Measurements from ENCODE around the gene KLF16. TPM values are rescaled to one million over a fixed set of nuclear protein-coding genes. Genes with fewer than 3 reads are reported as not detected.

Gene KLF16
- total RNA-seq, 1 donor = 6.9 TPM

DNA sequence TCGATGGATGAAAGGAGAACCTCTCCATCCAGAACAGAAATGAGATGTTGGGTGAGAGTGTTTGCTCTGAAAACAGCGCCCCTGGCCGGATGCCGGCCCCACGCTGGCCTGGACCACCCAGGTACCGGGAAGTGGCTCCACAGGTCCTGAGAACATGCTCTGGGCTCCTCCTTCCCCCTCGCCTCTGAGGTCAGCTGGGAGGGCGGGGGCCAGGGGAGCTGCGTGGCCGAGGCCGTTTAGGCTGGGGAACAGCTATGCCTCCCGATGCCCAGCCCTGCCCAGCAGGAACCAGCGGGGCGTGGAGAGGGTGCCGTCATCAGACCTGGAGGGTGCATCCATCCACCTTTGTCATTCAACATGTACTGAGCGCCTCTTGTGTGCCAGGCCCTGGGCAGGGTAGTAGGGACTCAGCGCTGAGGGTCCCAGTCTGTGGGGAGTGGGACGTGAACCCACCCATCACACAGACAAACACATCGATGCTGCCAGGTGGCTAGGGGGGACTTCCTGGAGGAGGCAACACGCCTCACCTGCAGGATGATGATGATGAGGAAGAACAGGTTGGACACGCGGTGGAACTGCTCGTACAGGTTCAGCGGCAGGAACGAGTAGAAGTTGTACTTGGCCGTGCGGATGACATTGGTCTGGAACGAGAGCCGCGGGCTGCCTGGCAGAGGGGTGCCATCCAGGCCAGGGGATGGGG, 55.5 kb downstream of the KLF16 start:
- H3K9me3 ChIP-seq (ENCODE audit: low read depth, low read length) = no peaks in the 10 kb centered on the region
- DNase-seq (ENCODE audit: insufficient read length, low spot score, missing footprints) = no peak
- no peak overlapping the region for H2AFZ ChIP-seq (ENCODE audit: low read length)
- no peak overlapping the region for H3K4me3 ChIP-seq (ENCODE audit: insufficient read depth, low read length)
- H3K79me2 ChIP-seq (ENCODE audit: insufficient read depth, low read length) = no peaks in the 10 kb centered on the region
- no peak overlapping the region for H3K4me2 ChIP-seq (ENCODE audit: insufficient read depth, low read length)
- H3K27me3 ChIP-seq (ENCODE audit: insufficient read depth, low read length) = no peaks in the 10 kb centered on the region
- TF ChIP-seq, protein P1, sequence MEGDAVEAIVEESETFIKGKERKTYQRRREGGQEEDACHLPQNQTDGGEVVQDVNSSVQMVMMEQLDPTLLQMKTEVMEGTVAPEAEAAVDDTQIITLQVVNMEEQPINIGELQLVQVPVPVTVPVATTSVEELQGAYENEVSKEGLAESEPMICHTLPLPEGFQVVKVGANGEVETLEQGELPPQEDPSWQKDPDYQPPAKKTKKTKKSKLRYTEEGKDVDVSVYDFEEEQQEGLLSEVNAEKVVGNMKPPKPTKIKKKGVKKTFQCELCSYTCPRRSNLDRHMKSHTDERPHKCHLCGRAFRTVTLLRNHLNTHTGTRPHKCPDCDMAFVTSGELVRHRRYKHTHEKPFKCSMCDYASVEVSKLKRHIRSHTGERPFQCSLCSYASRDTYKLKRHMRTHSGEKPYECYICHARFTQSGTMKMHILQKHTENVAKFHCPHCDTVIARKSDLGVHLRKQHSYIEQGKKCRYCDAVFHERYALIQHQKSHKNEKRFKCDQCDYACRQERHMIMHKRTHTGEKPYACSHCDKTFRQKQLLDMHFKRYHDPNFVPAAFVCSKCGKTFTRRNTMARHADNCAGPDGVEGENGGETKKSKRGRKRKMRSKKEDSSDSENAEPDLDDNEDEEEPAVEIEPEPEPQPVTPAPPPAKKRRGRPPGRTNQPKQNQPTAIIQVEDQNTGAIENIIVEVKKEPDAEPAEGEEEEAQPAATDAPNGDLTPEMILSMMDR (IDR thresholded peaks at IDR 0.05; ENCODE audit: extremely low read depth, low read depth, low read length) = no peak
- no peak overlapping the region for H3K27ac ChIP-seq (ENCODE audit: low read depth, low read length)
- H3K4me1 ChIP-seq (ENCODE audit: insufficient read depth, low read length) = peaks cover 5% of the 10 kb centered on the region
- no peaks in the 10 kb centered on the region for H4K20me1 ChIP-seq (ENCODE audit: insufficient read depth, low read length)
- no peaks in the 10 kb centered on the region for H3K36me3 ChIP-seq (ENCODE audit: insufficient read depth, low read length)

DNA sequence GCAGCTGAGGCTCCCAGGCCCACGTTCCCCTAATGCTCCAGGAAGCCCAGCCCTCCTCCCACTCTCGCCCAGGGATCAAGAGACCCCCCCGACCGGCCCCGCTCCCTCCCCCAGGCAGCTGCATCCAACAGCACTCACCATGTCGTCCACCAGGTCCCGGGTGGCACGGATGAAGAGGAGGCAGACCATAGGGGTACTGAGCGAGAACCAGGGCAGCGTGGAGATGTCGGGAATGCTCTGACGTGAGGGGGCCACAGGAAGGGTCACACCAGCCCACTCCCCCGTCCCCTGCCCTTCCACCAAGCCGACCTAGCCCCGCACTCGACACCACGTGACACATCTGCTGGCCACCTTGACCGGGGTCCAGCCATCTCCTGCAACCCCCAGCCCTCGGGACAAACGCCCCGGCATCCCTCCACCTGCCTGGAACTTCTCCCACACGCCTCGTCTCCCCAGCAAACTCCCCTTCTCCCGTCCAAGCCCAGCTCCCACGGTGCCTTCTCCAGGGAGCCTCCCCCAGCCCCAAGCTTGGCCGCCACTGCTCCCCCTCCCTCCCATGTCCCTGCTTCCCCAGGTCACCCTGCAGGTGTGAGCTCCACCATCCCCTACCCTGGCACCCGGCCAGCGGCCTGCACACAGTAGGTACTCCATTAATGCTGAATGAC, 56.2 kb downstream of the KLF16 start:
- no peak overlapping the region for H2AFZ ChIP-seq (ENCODE audit: low read length)
- H3K27me3 ChIP-seq (ENCODE audit: insufficient read depth, low read length) = no peaks in the 10 kb centered on the region
- no peak overlapping the region for H3K4me2 ChIP-seq (ENCODE audit: insufficient read depth, low read length)
- no peaks in the 10 kb centered on the region for H3K4me1 ChIP-seq (ENCODE audit: insufficient read depth, low read length)
- H3K4me3 ChIP-seq (ENCODE audit: insufficient read depth, low read length) = no peak overlapping the region
- no peak for DNase-seq (ENCODE audit: insufficient read length, low spot score, missing footprints)
- TF ChIP-seq, protein P1 (IDR thresholded peaks at IDR 0.05; ENCODE audit: extremely low read depth, low read depth, low read length) = no peak
- H4K20me1 ChIP-seq (ENCODE audit: insufficient read depth, low read length) = no peaks in the 10 kb centered on the region
- no peak overlapping the region for H3K27ac ChIP-seq (ENCODE audit: low read depth, low read length)
- H3K9me3 ChIP-seq (ENCODE audit: low read depth, low read length) = no peaks in the 10 kb centered on the region
- H3K36me3 ChIP-seq (ENCODE audit: insufficient read depth, low read length) = no peaks in the 10 kb centered on the region
- H3K79me2 ChIP-seq (ENCODE audit: insufficient read depth, low read length) = no peaks in the 10 kb centered on the region

DNA sequence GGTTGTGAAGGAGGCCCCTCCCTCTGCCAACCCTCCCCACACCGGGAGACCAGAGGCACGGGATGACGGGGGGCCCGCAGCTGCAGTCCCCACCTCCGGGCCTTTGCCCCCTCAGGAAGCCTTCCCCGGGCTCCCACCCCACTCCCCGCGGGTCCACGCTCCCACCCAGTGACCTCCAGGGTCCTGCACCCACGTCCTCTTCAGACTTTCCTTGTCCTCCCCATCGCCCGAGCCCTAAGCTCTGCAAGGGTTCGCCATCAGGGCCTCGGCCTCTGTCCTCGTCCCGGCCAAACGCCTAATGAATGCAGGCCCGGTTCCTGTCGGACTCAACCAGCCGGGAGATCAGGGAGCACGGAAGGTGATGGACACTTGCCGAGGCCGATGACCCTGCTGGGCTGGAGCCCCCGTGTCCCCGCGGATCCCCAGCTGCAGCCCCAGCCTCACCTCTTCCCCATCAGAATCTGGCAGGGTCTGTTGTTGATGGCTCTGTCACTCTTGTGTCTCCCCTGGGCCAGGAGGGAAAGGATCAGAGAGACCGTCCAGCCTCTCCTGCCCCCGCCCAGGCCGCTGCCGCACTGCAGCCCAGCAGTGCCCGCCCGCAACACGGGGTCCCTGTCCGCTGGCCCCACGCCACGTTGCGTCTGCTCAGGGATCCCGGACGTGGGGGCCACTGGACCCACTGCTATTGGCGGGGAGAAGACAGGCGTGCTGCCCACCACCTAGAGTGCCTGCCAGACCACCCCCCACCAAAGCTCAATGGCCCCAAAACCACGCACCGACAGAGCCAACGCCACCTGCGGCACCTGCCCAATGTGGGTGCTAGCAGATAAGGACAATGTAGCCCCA, 57.0 kb downstream of the KLF16 start:
- Histone ChIP-seq H4K20me1 (ENCODE audit: insufficient read depth, low read length) (no peaks in the 10 kb centered on the region), H3K4me2 (ENCODE audit: insufficient read depth, low read length) (no peak overlapping the region), H3K27me3 (ENCODE audit: insufficient read depth, low read length) (no peaks in the 10 kb centered on the region), H3K36me3 (ENCODE audit: insufficient read depth, low read length) (no peaks in the 10 kb centered on the region), H2AFZ (ENCODE audit: low read length) (no peak overlapping the region), H3K4me3 (ENCODE audit: insufficient read depth, low read length) (no peak overlapping the region), H3K9me3 (ENCODE audit: low read depth, low read length) (no peaks in the 10 kb centered on the region), H3K79me2 (ENCODE audit: insufficient read depth, low read length) (no peaks in the 10 kb centered on the region), H3K27ac (ENCODE audit: low read depth, low read length) (no peak overlapping the region), H3K4me1 (ENCODE audit: insufficient read depth, low read length) (no peaks in the 10 kb centered on the region)
- DNase-seq (ENCODE audit: insufficient read length, low spot score, missing footprints) = no peak
- TF ChIP-seq, protein P1 (IDR thresholded peaks at IDR 0.05; ENCODE audit: extremely low read depth, low read depth, low read length) = no peak
